Neural cell (in vitro differentiated cells): Measurements from ENCODE around the gene RGS9. TPM values are rescaled to one million over a fixed set of nuclear protein-coding genes. Genes with fewer than 3 reads are reported as not detected.

Experiments
- H2AFZ ChIP-seq: fragments of 200-600, 300-800 bp; sonication (generic), shearing (Covaris generic); 2 replicates; pipeline ENCODE4 v1.6.0; 2014; ENCODE audit warnings: low read depth, mild to moderate bottlenecking, antibody characterized with exemption, low read length, moderate library complexity
- H3F3A ChIP-seq: fragments of 200-600 bp; shearing (Covaris generic); 2 replicates; pipeline ENCODE4 v1.6.1; 2016; ENCODE audit warnings: mild to moderate bottlenecking, moderate library complexity, mixed read lengths, antibody characterized with exemption, low read length; ENCODE audit not compliant: insufficient read depth, poor library complexity, severe bottlenecking
- H3K27ac ChIP-seq: fragments of 200-600, 300-800 bp; sonication (generic), shearing (Covaris generic); 2 replicates; pipeline ENCODE4 v1.5.1; 2014; ENCODE audit warnings: mild to moderate bottlenecking, low read length, moderate library complexity
- H3K27me3 ChIP-seq: fragments of 300-800, 200-600 bp; sonication (generic), shearing (Covaris generic); 2 replicates; pipeline ENCODE4 v1.6.0; 2014; ENCODE audit warnings: mild to moderate bottlenecking, low read depth, low read length, moderate library complexity; ENCODE audit not compliant: insufficient read depth
- H3K36me3 ChIP-seq: fragments of 300-800, 200-600 bp; sonication (generic), shearing (Covaris generic); 2 replicates; pipeline ENCODE4 v1.5.1; 2014; ENCODE audit warnings: mild to moderate bottlenecking, antibody characterized with exemption, low read length, moderate library complexity; ENCODE audit not compliant: insufficient read depth
- H3K4me2 ChIP-seq: fragments of 300-800, 200-600 bp; sonication (generic), shearing (Covaris generic); 2 replicates; pipeline ENCODE4 v1.6.0; 2014; ENCODE audit warnings: mild to moderate bottlenecking, low read length
- H3K4me3 ChIP-seq: fragments of 300-800, 200-600 bp; sonication (generic), shearing (Covaris generic); 2 replicates; pipeline ENCODE4 v1.5.1; 2014; ENCODE audit warnings: mild to moderate bottlenecking, low read length, moderate library complexity
- H3K79me2 ChIP-seq: fragments of 200-600 bp; shearing (Covaris generic); replicated peaks from 2 replicates; pipeline ENCODE4 v1.6.0; 2014; ENCODE audit warnings: mild to moderate bottlenecking, low read length, moderate library complexity; ENCODE audit not compliant: insufficient read depth
- H3K9ac ChIP-seq: fragments of 300-800, 200-600 bp; sonication (generic), shearing (Covaris generic); 2 replicates; pipeline ENCODE4 v1.6.1; 2016; ENCODE audit warnings: mild to moderate bottlenecking, low read length, mixed read lengths
- H3K9me2 ChIP-seq: fragments of 200-600 bp; shearing (Covaris generic); 2 replicates; pipeline ENCODE4 v1.6.1; 2016; ENCODE audit warnings: mild to moderate bottlenecking, low read length, mixed read lengths; ENCODE audit not compliant: insufficient read depth
- H3K9me3 ChIP-seq: fragments of 200-600, 300-800 bp; sonication (generic), shearing (Covaris generic); 2 replicates; pipeline ENCODE4 v1.6.1; 2016; ENCODE audit warnings: mild to moderate bottlenecking, mixed run types, low read length, moderate library complexity, mixed read lengths
- H4K20me1 ChIP-seq: fragments of 200-600 bp; shearing (Covaris generic); 2 replicates; pipeline ENCODE4 v1.6.1; 2016; ENCODE audit warnings: mild to moderate bottlenecking, mixed run types; ENCODE audit not compliant: insufficient read depth
- EP300 ChIP-seq: fragments of 450-650 bp; conservative IDR thresholded peaks from 2 replicates; pipeline ENCODE4 v1.6.1; 2014; ENCODE audit warnings: antibody characterized with exemption, mild to moderate bottlenecking, moderate library complexity; ENCODE audit not compliant: poor library complexity, severe bottlenecking
- EZH2 ChIP-seq: fragments of 200-600, 300-800 bp; shearing (Covaris generic), sonication (generic); IDR thresholded peaks from 2 replicates; pipeline ENCODE4 v1.6.1; 2014; ENCODE audit warnings: antibody characterized with exemption, low read length, borderline replicate concordance, mild to moderate bottlenecking; ENCODE audit not compliant: insufficient read depth, poor library complexity, severe bottlenecking
- MXI1 ChIP-seq: fragments of 450-650 bp; conservative IDR thresholded peaks from 2 replicates; pipeline ENCODE4 v1.6.1; 2014; ENCODE audit warnings: antibody characterized with exemption, mild to moderate bottlenecking; ENCODE audit not compliant: poor library complexity, severe bottlenecking
- POLR2AphosphoS5 ChIP-seq: IDR thresholded peaks from 2 replicates; pipeline ENCODE4 v1.6.1; 2012
- RAD21 ChIP-seq: fragments of 450-650 bp; conservative IDR thresholded peaks from 2 replicates; pipeline ENCODE4 v1.6.1; 2014; ENCODE audit warnings: antibody characterized with exemption, mild to moderate bottlenecking, moderate library complexity
- REST ChIP-seq: IDR thresholded peaks from 2 replicates; pipeline ENCODE4 v1.6.1; 2012; ENCODE audit warnings: borderline replicate concordance
- SMC3 ChIP-seq: fragments of 450-650 bp; conservative IDR thresholded peaks from 2 replicates; pipeline ENCODE4 v1.6.1; 2014; ENCODE audit warnings: antibody characterized with exemption, mild to moderate bottlenecking, moderate library complexity; ENCODE audit not compliant: poor library complexity
- TAF1 ChIP-seq: IDR thresholded peaks from 2 replicates; pipeline ENCODE4 v1.6.1; 2012; ENCODE audit warnings: low read depth
- polyA plus RNA-seq: library from polyadenylated mRNA; depleted of rRNA; stranded (reverse); fragments of >200 nt; gene quantifications from 2 replicates; pipeline ENCODE4 v1.2.3, GENCODE V29; 2014
- TF ChIP-seq, protein P1 (sequence below): fragments of 450-650 bp; IDR thresholded peaks from 2 replicates; pipeline ENCODE4 v1.5.1; 2014; ENCODE audit warnings: antibody characterized with exemption, mild to moderate bottlenecking, moderate library complexity; ENCODE audit not compliant: poor library complexity, severe bottlenecking

RGS9 gene
- polyA plus RNA-seq, 1 donor from 2014 or later: 6.8 TPM

DNA sequence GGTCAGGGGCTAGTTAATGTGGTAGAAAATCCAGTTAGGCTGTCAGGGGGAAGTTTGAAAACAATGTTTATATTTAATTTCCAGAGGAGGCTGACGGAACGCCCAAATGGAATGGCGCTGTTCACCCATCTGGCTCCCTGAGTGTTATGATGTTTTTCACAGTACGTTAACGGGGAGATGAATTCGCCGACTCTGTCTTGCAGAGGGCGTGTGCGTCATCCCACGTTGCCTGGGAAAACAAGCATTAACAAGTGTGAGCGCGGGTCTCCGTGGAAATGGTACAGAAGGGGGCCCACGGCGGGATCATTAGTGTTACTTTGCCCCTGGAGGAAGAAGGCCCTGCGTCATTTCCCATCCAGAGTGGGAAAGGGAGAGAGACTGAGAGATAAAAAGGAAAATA lies 29.6 kb downstream of the RGS9 start:
- H3K79me2 ChIP-seq: no peaks in the 10 kb centered on the region
- no peak overlapping the region for H3K27ac ChIP-seq
- H3K4me3 ChIP-seq: peak overlapping the region; percentile 7
- TF ChIP-seq SMC3 (no peak), EZH2 (no peak), EP300 (no peak), REST (no peak), POLR2AphosphoS5 (no peak), MXI1 (no peak), RAD21 (no peak), TAF1 (no peak)
- TF ChIP-seq, protein P1, sequence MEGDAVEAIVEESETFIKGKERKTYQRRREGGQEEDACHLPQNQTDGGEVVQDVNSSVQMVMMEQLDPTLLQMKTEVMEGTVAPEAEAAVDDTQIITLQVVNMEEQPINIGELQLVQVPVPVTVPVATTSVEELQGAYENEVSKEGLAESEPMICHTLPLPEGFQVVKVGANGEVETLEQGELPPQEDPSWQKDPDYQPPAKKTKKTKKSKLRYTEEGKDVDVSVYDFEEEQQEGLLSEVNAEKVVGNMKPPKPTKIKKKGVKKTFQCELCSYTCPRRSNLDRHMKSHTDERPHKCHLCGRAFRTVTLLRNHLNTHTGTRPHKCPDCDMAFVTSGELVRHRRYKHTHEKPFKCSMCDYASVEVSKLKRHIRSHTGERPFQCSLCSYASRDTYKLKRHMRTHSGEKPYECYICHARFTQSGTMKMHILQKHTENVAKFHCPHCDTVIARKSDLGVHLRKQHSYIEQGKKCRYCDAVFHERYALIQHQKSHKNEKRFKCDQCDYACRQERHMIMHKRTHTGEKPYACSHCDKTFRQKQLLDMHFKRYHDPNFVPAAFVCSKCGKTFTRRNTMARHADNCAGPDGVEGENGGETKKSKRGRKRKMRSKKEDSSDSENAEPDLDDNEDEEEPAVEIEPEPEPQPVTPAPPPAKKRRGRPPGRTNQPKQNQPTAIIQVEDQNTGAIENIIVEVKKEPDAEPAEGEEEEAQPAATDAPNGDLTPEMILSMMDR: no peak
- H2AFZ ChIP-seq: no peak overlapping the region
- H3K27me3 ChIP-seq: no peaks in the 10 kb centered on the region
- H3F3A ChIP-seq: no peaks in the 10 kb centered on the region
- no peak overlapping the region for H3K9ac ChIP-seq
- no peaks in the 10 kb centered on the region for H3K9me3 ChIP-seq
- no peaks in the 10 kb centered on the region for H4K20me1 ChIP-seq
- no peaks in the 10 kb centered on the region for H3K9me2 ChIP-seq
- no peaks in the 10 kb centered on the region for H3K36me3 ChIP-seq
- H3K4me2 ChIP-seq: no peak overlapping the region

DNA sequence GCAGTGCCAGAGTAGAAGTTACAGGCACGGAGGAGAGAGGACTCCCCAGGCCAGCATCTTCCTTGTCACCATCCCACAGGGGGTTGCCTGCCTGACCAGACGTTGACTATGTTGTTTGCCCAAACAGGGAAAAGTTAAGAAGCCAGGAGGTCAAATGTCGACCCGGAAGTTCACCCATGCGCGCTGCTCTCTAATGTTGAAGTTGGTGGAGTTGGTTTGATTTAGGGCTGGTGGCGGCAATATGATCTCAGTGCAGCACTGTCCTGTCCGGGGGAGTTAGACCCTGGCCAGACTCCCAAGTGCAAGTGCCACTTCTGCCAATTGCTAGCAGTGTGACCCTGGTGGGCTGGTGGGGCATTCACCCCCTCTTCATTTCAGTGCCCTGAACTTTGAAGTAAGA lies 30.4 kb downstream of the RGS9 start:
- Histone ChIP-seq H3F3A (no peaks in the 10 kb centered on the region), H3K27ac (no peak overlapping the region), H3K27me3 (no peaks in the 10 kb centered on the region), H3K4me2 (no peak overlapping the region), H3K36me3 (no peaks in the 10 kb centered on the region), H3K4me3 (no peak overlapping the region), H3K79me2 (no peaks in the 10 kb centered on the region), H4K20me1 (no peaks in the 10 kb centered on the region), H2AFZ (no peak overlapping the region), H3K9me2 (no peaks in the 10 kb centered on the region), H3K9ac (no peak overlapping the region), H3K9me3 (no peaks in the 10 kb centered on the region)
- TF ChIP-seq EZH2 (no peak), SMC3 (no peak), RAD21 (no peak), MXI1 (no peak), REST (no peak), EP300 (no peak), TAF1 (no peak), POLR2AphosphoS5 (no peak)
- TF ChIP-seq, protein P1: no peak
